Activated naive CD8-positive, alpha-beta T cell treated with anti-CD3 and anti-CD28 coated beads, Interleukin-2, amount 50 U/mL, for 16 hours (primary cell): ENCODE data around the gene KIAA1217.

Experiments used
- DNase-seq: peaks from one replicate; pipeline ENCODE4 v3.0.0-alpha.2; 2020; ENCODE audit warnings: low read depth, low spot score

The KIAA1217 gene

GRCh38 chr10:24406809-24407483 is 198.0 kb downstream of the KIAA1217 start:
- DNase-seq, result no peak

GRCh38 chr10:24407928-24408327 is 199.0 kb downstream of the KIAA1217 start:
- DNase-seq, result no peak

DNA sequence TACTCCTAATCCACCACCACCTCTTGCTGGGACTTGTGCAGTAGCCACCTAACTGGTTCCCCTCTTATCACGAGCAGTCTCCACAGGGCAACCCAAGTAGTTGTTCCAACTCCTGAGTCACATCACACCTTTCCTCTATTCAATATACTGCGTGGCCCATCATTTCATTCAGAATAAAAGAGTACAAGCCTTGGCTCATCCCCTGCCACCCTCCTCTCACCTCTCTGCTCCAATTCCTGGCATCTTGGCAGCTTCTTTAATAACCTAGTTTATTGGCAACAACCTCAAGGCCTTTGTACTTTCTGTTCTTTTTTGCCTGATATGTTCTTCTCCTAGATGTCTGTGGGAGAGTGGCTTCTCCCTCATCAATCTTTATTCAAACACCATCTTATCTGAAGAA is 199.4 kb downstream of the KIAA1217 start:
- no peak for DNase-seq

DNA sequence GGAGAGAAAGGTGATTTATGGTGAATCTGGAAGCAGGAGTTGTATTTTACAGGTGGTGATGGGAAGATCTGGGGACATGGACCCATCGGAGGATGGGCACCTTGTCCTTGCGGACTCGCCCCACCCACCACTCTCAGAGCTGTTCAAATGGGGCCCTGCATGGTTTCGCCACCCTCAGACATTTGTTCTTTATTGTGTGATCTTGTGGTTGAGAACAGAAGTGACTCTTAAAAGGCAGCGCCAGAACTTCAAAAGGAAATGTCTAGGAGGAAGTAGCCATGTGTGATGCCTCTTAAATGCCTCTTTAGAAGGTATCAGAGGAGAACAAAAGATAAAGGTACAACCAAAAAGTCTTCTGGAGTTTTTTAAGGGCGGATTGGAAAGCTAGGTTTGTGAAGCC is 205.7 kb downstream of the KIAA1217 start:
- no peak for DNase-seq

- DNase-seq, result no peak
Observed at GRCh38 chr10:24415455-24416125, 206.7 kb downstream of the KIAA1217 start.

DNA sequence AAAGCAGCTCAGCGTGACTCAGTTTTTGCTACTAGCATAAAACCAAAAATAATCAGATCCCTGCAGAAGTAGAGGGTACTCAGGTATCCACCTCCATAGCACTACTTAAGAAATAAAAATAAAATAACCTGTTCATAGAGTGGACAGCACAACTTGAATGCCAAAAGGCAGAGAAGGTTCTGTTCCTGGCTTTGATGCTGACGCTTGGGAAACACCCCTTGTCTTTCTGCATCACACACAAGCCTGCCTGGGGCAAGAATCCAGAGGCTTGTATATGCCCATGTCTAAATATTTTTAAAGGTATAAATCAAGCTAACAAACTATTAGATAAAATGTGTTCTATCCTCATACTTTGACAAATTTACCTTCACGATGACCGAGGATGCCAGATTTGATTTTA is 207.3 kb downstream of the KIAA1217 start:
- DNase-seq, result no peak

- no peak for DNase-seq
Observed at GRCh38 chr10:24417053-24417452, 208.1 kb downstream of the KIAA1217 start.

DNA sequence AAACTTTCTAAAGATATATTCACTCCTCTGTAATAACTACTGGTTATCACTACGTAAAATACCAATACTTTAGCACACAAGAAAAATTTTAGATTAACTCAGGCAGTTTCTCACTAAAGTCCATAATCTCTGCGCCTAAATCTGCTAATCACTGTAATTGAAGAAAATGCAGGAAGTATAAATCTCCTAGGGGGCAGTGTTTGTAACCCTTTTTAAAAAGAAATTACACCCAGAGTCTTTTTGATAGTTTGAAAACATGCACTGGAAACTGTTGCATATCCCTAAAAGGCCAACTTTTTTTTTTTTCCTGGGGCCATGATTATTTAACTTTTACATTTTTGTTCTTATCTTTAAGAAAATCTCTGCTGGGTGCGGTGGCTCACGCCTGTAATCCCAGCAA is 209.6 kb downstream of the KIAA1217 start:
- DNase-seq, result no peak

GRCh38 chr10:24419066-24419465 is 210.1 kb downstream of the KIAA1217 start:
- DNase-seq, result no peak

DNA sequence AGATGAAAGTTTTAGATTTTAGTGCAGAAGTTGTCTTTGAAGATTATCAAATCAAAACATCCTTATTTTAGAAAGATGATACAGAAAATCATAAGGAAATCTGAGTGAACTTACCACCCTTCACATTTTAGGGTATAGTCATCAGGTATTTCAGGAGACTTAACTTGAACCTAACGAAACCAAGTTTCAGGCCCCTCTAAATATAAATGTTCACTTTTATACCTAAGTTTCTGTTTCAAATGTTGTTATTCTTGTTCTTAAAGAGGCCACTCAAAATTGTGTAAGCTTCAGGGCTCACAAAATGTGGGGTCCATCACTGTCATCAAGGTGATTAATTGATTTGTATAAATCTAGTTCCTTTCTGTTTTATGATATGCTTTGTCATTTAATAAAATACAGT is 216.2 kb downstream of the KIAA1217 start:
- DNase-seq, result no peak

DNA sequence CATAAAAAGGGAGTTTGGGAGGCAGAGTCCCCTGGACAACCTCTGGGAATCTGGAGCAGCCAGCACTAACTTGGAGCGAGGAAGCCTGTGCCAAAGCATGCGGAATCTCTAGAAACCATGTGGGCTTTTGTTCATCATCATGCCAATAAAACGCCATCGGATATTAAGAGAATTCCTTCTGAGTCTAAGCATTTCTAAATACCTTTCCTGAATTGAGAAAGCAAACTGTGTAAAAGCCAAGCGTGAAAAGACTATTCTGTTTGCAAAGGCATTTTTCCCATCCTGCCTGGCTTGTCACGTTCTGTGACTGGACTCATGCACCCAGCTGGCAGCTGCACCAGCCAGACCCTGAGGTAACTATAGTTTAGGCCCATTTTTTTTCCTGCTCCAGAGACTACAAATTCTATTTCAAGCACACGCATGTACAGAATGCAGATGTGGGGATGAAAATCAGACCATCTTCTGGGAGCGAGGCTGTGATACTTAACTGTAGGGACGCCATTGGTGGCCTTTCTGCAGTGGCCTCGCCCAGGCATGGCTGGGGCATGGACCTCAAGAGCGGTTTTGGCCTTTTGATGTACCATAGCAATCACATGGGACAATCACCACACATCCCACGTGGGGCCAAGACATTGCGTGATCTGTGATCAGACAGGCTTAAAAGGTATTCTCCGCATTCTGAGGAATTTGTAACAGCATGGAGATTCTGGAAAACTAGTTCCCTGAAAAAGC is 218.9 kb downstream of the KIAA1217 start:
- DNase-seq, result no peak

GRCh38 chr10:24428410-24428782 is 219.5 kb downstream of the KIAA1217 start:
- no peak for DNase-seq

DNA sequence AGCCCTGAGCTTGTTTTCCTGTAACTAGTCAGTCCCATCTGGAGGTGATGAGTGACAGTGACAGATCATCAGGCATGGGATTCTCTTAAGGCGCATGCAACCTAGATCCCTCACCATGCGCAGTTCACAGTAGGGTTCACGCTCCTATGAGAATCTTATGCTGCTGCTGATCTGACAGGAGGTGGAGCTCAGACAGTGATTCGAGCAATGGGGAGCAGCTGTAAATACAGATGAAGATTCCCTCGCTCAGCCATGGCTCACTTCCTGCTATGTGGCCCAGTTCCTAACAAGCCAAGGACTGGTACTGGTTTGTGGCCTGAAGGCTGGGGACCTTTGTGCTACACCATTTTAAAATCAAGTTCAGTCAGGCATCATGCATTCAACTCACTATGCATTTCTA is 221.7 kb downstream of the KIAA1217 start:
- no peak for DNase-seq

DNA sequence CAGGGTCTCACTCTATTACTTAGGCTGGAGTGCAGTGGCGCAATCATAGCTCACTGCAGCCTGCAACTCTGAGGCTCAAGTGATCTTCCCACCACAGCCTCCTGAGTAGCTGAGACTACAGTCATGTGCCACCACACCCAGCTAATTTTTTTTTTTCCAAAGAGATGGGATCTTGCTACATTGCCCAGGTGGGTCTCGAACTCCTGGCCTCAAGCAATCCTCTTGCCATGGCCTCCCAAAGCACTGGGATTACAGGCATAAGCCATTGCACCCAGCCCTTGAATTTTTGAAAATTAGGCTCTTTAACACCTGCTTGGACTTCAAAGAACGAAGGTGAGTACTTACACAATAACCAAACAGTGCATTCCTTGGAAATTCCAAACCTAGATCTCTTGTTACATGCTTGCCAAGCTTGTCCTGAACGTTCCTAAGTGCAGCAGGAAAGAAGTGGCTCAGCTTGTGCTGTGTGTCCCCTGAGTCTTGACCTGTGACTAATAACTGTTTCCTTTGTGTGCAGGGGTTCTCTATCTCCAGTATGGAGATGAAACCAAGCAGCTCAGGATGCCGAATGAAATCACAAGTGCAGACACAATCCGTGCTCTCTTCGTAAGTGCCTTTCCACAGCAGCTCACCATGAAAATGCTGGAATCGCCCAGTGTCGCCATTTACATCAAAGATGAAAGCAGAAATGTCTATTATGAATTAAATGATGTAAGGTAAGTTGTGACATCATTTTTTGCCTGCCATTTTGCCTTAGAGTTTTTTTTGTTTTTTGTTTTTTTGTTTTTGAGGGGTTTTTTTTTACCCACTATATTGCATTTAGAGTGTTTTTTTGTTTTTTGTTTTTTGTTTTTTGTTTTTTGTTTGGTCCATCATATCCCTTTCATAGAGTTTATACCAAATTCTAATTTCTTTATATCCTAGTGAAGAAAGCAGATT is 223.8 kb downstream of the KIAA1217 start:
- DNase-seq, result no peak

- no peak for DNase-seq
Observed at GRCh38 chr10:24433705-24434104, 224.8 kb downstream of the KIAA1217 start.

DNA sequence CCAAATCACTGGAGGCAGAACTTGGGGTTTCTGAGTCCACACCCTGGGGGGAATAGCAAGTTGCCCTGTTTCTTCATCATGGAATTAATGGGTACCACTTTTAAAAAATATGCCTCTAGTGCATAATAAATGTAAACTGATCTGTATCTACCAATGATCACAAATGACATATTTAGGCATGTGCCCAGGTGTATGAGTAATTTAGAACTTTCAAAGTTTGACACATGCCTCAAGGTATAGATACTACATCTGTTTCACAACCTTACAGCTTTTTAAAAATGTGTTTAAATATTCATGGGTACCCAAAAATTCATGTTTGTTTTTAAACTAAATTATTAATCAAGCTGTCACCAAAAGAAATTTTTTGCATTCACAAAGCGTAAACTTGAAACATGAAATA is 226.0 kb downstream of the KIAA1217 start:
- DNase-seq, result no peak

GRCh38 chr10:24435374-24435773 is 226.4 kb downstream of the KIAA1217 start:
- no peak for DNase-seq

GRCh38 chr10:24437302-24437701 is 228.4 kb downstream of the KIAA1217 start:
- DNase-seq, result no peak

DNA sequence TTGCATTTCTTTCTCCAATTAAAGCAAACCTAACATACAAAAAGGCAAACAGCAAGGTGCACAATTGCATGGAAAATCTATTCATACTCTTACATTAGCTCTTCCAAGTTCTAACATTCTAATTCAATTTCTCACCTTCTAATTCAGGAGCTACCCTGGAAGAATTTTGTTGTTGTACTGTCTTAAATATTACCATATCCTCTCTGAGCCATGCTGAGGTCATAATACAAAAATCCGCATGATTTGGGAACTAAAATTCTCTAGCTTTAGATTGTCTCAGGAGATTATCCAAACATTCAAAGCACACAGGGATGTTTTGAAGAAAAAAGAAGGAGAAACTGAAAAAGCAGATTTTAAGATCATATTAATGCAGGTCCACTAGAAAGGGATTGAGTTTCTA is 229.9 kb downstream of the KIAA1217 start:
- no peak for DNase-seq

DNA sequence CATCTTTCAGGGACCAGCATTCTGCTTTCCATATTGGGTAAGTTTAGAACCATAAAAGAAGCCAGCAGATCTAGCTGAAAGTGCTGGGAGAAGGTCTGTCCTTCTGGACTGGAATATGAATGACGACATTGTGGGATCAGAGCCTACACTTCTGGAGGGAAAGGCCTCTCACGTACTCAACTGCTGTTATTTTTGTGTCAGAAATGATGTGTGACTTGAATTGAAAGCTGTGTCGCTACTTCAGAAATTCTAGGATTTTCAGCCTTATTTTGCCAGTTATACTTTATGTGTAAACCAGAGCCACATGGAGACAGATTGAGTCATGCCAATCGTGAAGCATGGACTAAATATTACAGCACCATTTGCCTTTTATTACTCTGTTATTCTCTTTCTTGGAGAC is 231.0 kb downstream of the KIAA1217 start:
- no peak for DNase-seq

- no peak for DNase-seq
Observed at GRCh38 chr10:24440817-24441797, 232.2 kb downstream of the KIAA1217 start.
